GM12878 (cell line): ENCODE data around the gene ITCH. TPM values are rescaled to one million over a fixed set of nuclear protein-coding genes. Genes with fewer than 3 reads are reported as not detected.

Experiments
- ATAC-seq: fragments of 200-7000 bp; cut with Tn5 transposase; 3 replicates; pipeline ENCODE4 v1.9.1; 2020; ENCODE audit warnings: mild to moderate bottlenecking, moderate library complexity
- BruUV-seq: library from RNA; stranded (reverse); fragments of 400-500 nt; replicated peaks from 2 replicates; lab custom pipeline; 2021; lab: Mats Ljungman, UMichigan
- CTCF ChIA-PET: fragments of 300-600 bp; sonication (Branson Sonifier 250); formaldehyde crosslinking; extraction: SDS; loops from one replicate; lab custom pipeline; 2021; ENCODE audit warnings: inconsistent platforms; lab: Yijun Ruan, JAX
- POLR2A ChIA-PET: fragments of 350-600 bp; formaldehyde crosslinking; extraction: SDS; loops from one replicate; lab custom pipeline; 2021; ENCODE audit warnings: inconsistent platforms; lab: Charles Lee
- RAD21 ChIA-PET: fragments of 300-600 bp; sonication (Branson Sonifier 250); formaldehyde crosslinking; loops from one replicate; lab custom pipeline; 2023; ENCODE audit warnings: antibody characterized with exemption; ENCODE audit not compliant: unreplicated experiment; lab: Charles Lee
- SMC1A ChIA-PET: fragments of 300-600 bp; sonication (Branson Sonifier 250); formaldehyde crosslinking; loops from one replicate; lab custom pipeline; 2023; ENCODE audit not compliant: unreplicated experiment, uncharacterized antibody; lab: Charles Lee
- DNase-seq: peaks from one replicate; pipeline ENCODE4 v3.0.0-alpha.2; 2011; ENCODE audit warnings: low read depth, low spot score
- FAIRE-seq: peaks from 3 replicates; lab custom pipeline; 2011; peaks lifted over from hg19 to GRCh38; lab: Jason Lieb, UNC
- H2AFZ ChIP-seq: 2 replicates; pipeline ENCODE4 v1.6.0; 2011; ENCODE audit warnings: low read depth, low read length, control low read depth; ENCODE audit not compliant: control insufficient read depth
- H3K27ac ChIP-seq: 2 replicates; pipeline ENCODE4 v1.5.1; 2011; ENCODE audit warnings: control low read depth; ENCODE audit not compliant: control insufficient read depth, insufficient read depth
- H3K27me3 ChIP-seq, 2 experiments: replicated peaks in 1 of 2; 2 replicates each; pipeline versions ENCODE4 v1.6.0 to v1.6.1; 2011; ENCODE audit warnings: low read length in 1 of 2; ENCODE audit not compliant: control insufficient read depth in 2 of 2, insufficient read depth in 2 of 2
- H3K36me3 ChIP-seq, 2 experiments: 2 replicates each; pipeline ENCODE4 v1.5.1; 2011; ENCODE audit warnings: low read length in 1 of 2; ENCODE audit not compliant: control insufficient read depth in 2 of 2, insufficient read depth in 2 of 2
- H3K4me1 ChIP-seq: 2 replicates; pipeline ENCODE4 v1.6.1; 2011; ENCODE audit warnings: mild to moderate bottlenecking, low read length, moderate library complexity, mixed read lengths; ENCODE audit not compliant: control insufficient read depth, insufficient read depth
- H3K4me2 ChIP-seq: 2 replicates; pipeline ENCODE4 v1.6.0; 2011; ENCODE audit warnings: control low read depth; ENCODE audit not compliant: control insufficient read depth, insufficient read depth
- H3K4me3 ChIP-seq: fragments of 200-600 bp; sonication (generic); 2 replicates; pipeline ENCODE4 v1.5.1; 2016
- H3K79me2 ChIP-seq: 2 replicates; pipeline ENCODE4 v1.6.0; 2011; ENCODE audit warnings: low read length; ENCODE audit not compliant: control insufficient read depth, insufficient read depth
- H3K9ac ChIP-seq: 2 replicates; pipeline ENCODE4 v1.8.0; 2011; ENCODE audit warnings: low read length, control low read depth, mixed read lengths; ENCODE audit not compliant: control insufficient read depth, insufficient read depth
- H3K9me3 ChIP-seq: replicated peaks from 3 replicates; pipeline ENCODE4 v1.5.1; 2011; ENCODE audit warnings: mild to moderate bottlenecking, low read length; ENCODE audit not compliant: control insufficient read depth, insufficient read depth
- H4K20me1 ChIP-seq: 2 replicates; pipeline ENCODE4 v1.6.0; 2011; ENCODE audit not compliant: control insufficient read depth, insufficient read depth
- MTA3 ChIP-seq: IDR thresholded peaks from 2 replicates; pipeline ENCODE4 v1.6.1; 2012; ENCODE audit warnings: low read length, inconsistent platforms, borderline replicate concordance
- WGBS: methylation state at CpG from one replicate; pipeline ENCODE4 v1.1.6; 2016; ENCODE audit warnings: low lambda C conversion rate; ENCODE audit not compliant: insufficient replicate concordance, insufficient coverage; ENCODE audit errors: missing lambda C conversion rate; 5-methylcytosine and 5-hydroxymethylcytosine counted together
- in situ Hi-C: fragments of 300-500 bp; cut with MboI; formaldehyde crosslinking; loops from 9 replicates; pipeline ENCODE4 v1.14.3; 2018; ENCODE audit warnings: mixed read lengths
- intact Hi-C: fragments of 100-400 bp; cut with micrococcal nuclease; formaldehyde crosslinking; loops from one replicate; pipeline ENCODE4 v1.14.2; 2022; ENCODE audit not compliant: unreplicated experiment
- polyA plus RNA-seq, 11 experiments: library from polyadenylated mRNA; depleted of rRNA in 4 of 11; unstranded in 6 of 11; stranded (reverse) in 5 of 11; fragments of >200 nt; fragmentation: Nextera tagmentation in 4 of 11; fragmentation: Illumina TruSeq in 1 of 11; extraction: Ambion mirVana in 4 of 11; extraction: Trizol in 1 of 11; gene quantifications; 1 replicate in 1 of 11; 2 replicates in 10 of 11; pipeline versions ENCODE4 v1.2.1 to v1.2.3, GENCODE V29; 2011 to 2016; ENCODE audit warnings: inconsistent platforms in 2 of 11, missing spikeins in 2 of 11, low read depth in 1 of 11
- total RNA-seq, 4 experiments: library from RNA; depleted of rRNA in 3 of 4; stranded (reverse); fragments of >200 nt in 3 of 4; fragmentation: Illumina TruSeq in 1 of 4; extraction: Trizol in 1 of 4; gene quantifications; 2 replicates each; pipeline versions ENCODE4 v1.2.1 to v1.2.3, GENCODE V29; 2013 to 2021
- TF ChIP-seq, protein P1 (sequence below): fragments of 450-650 bp; IDR thresholded peaks from 2 replicates; pipeline ENCODE4 v1.6.1; 2016; ENCODE audit warnings: mild to moderate bottlenecking
- TF ChIP-seq, protein P2 (sequence below): fragments of 450-650 bp; IDR thresholded peaks from 2 replicates; pipeline ENCODE4 v1.6.1; 2016; ENCODE audit warnings: mild to moderate bottlenecking, moderate library complexity, borderline replicate concordance

ITCH gene
- total and polyA plus RNA-seq, 10 of the 15 experiments (the other 5 are each of a cell fraction or from before 2014, with no cell fraction given) = 7.5 to 46.1 (median 21.5) TPM

DNA sequence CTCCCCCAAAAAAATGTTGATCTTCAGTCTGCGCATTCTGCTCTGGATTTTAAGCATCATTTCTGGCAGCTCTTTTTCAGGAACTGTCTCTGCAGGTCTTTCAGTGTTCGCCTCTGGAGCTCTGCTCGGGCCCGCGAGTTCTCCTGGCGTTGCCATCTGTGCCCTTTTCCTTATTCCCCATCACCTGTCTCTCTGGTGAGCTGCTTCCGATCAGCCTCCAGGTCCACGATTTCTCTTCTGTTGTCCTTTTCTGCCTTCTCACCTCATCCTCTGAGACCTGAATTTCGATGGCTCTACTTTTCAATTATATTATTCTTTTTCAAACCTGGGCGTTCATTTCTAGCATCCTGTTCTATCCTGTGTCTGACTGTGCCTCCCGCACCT is 194.9 kb downstream of the ITCH start:
- FAIRE-seq (no peak), ATAC-seq (no peak), DNase-seq (no peak)
- Histone ChIP-seq H3K9me3 (no peaks in the 10 kb centered on the region), H3K4me2 (peak overlapping the region; percentile 86), H2AFZ (peak overlapping the region; percentile 96), H3K79me2 (no peaks in the 10 kb centered on the region), H3K9ac (peak overlapping the region; percentile 64), H3K27ac (0 out of 2 replicates have a peak overlapping the region, but pooled peaks have one; percentile 22), H3K36me3 (peaks cover 0 to 2% of the 10 kb centered on the region in 2 experiments; a peak in 2 of 4 replicates), H3K27me3 (no peaks in the 10 kb centered on the region), H4K20me1 (no peaks in the 10 kb centered on the region), H3K4me3 (peak overlapping the region; percentile 61), H3K4me1 (no peaks in the 10 kb centered on the region)
- no TSS peak for BruUV-seq
- POLR2A ChIA-PET = interaction anchor here (1.3 kb wide), 1 partner anchor 146 kb away, joined by 4 read pairs; the partner anchor contains the start of gene TP53INP2
- TF ChIP-seq MTA3 = no peak
- TF ChIP-seq, protein P1, sequence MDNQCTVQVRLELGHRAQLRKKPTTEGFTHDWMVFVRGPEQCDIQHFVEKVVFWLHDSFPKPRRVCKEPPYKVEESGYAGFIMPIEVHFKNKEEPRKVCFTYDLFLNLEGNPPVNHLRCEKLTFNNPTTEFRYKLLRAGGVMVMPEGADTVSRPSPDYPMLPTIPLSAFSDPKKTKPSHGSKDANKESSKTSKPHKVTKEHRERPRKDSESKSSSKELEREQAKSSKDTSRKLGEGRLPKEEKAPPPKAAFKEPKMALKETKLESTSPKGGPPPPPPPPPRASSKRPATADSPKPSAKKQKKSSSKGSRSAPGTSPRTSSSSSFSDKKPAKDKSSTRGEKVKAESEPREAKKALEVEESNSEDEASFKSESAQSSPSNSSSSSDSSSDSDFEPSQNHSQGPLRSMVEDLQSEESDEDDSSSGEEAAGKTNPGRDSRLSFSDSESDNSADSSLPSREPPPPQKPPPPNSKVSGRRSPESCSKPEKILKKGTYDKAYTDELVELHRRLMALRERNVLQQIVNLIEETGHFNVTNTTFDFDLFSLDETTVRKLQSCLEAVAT = 0 out of 2 replicates have a peak, but pooled peaks have one; percentile 26
- TF ChIP-seq, protein P2, sequence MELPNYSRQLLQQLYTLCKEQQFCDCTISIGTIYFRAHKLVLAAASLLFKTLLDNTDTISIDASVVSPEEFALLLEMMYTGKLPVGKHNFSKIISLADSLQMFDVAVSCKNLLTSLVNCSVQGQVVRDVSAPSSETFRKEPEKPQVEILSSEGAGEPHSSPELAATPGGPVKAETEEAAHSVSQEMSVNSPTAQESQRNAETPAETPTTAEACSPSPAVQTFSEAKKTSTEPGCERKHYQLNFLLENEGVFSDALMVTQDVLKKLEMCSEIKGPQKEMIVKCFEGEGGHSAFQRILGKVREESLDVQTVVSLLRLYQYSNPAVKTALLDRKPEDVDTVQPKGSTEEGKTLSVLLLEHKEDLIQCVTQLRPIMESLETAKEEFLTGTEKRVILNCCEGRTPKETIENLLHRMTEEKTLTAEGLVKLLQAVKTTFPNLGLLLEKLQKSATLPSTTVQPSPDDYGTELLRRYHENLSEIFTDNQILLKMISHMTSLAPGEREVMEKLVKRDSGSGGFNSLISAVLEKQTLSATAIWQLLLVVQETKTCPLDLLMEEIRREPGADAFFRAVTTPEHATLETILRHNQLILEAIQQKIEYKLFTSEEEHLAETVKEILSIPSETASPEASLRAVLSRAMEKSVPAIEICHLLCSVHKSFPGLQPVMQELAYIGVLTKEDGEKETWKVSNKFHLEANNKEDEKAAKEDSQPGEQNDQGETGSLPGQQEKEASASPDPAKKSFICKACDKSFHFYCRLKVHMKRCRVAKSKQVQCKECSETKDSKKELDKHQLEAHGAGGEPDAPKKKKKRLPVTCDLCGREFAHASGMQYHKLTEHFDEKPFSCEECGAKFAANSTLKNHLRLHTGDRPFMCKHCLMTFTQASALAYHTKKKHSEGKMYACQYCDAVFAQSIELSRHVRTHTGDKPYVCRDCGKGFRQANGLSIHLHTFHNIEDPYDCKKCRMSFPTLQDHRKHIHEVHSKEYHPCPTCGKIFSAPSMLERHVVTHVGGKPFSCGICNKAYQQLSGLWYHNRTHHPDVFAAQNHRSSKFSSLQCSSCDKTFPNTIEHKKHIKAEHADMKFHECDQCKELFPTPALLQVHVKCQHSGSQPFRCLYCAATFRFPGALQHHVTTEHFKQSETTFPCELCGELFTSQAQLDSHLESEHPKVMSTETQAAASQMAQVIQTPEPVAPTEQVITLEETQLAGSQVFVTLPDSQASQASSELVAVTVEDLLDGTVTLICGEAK = 0 out of 2 replicates have a peak, but pooled peaks have one; percentile 14
- CTCF ChIA-PET = interaction anchor here (1.0 to 1.6 kb wide), 6 partner anchors 19 to 245 kb away, joined by 3 to 11 read pairs (median 4); no protein-coding TSS in a partner anchor
- intact Hi-C loops = no loop called here
- WGBS = 19% methylated on average over 11 of the region's 11 CpGs
- RAD21 ChIA-PET = interaction anchor here (1.0 to 1.5 kb wide), 2 partner anchors 120 to 214 kb away, joined by 3 read pairs; no protein-coding TSS in a partner anchor
- in situ Hi-C loops = no loop called here
- SMC1A ChIA-PET = interaction anchor here (0.9 kb wide), 1 partner anchor 118 kb away, joined by 3 read pairs; no protein-coding TSS in a partner anchor
